ENCODE results near the gene ANKRD34B.

- TF ChIP-seq EZH2phosphoT487 (IDR thresholded peaks at IDR 0.05) (no peak), EZH2 (IDR thresholded peaks at IDR 0.05) (no peak)
- TF ChIP-seq, protein P1, sequence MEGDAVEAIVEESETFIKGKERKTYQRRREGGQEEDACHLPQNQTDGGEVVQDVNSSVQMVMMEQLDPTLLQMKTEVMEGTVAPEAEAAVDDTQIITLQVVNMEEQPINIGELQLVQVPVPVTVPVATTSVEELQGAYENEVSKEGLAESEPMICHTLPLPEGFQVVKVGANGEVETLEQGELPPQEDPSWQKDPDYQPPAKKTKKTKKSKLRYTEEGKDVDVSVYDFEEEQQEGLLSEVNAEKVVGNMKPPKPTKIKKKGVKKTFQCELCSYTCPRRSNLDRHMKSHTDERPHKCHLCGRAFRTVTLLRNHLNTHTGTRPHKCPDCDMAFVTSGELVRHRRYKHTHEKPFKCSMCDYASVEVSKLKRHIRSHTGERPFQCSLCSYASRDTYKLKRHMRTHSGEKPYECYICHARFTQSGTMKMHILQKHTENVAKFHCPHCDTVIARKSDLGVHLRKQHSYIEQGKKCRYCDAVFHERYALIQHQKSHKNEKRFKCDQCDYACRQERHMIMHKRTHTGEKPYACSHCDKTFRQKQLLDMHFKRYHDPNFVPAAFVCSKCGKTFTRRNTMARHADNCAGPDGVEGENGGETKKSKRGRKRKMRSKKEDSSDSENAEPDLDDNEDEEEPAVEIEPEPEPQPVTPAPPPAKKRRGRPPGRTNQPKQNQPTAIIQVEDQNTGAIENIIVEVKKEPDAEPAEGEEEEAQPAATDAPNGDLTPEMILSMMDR (IDR thresholded peaks at IDR 0.05): no peak
Observed at GRCh38 chr5:80565330-80565729, 4.8 kb downstream of the ANKRD34B start.

Data from neural progenitor cell (in vitro differentiated cells).